SK-N-SH treated with all-trans-retinoic acid at 6 μM for 48 hours (cell line): ENCODE measurements around the gene SCAPER.

ENCODE experiments used
- ATAC-seq: fragments of 200-7000 bp; cut with Tn5 transposase; 3 replicates; pipeline ENCODE4 v1.9.1; 2020; ENCODE audit warnings: mild to moderate bottlenecking, moderate library complexity
- ARNTL ChIP-seq: fragments of 450-650 bp; formaldehyde crosslinking; IDR thresholded peaks from 2 replicates; pipeline ENCODE4 v1.5.0; 2020; ENCODE audit warnings: low read depth, mild to moderate bottlenecking, moderate library complexity, borderline replicate concordance
- BACH2 ChIP-seq: fragments of 250-450 bp; sonication (Bioruptor Pico); IDR thresholded peaks from 2 replicates; pipeline ENCODE4 v1.9.0; 2021; ENCODE audit warnings: mild to moderate bottlenecking, borderline replicate concordance
- CSDC2 ChIP-seq: fragments of 250-450 bp; sonication (Bioruptor Pico); IDR thresholded peaks from 2 replicates; pipeline ENCODE4 v1.5.0; 2020; ENCODE audit warnings: mild to moderate bottlenecking, moderate library complexity
- ESRRG ChIP-seq: fragments of 250-450 bp; sonication (Bioruptor Pico); IDR thresholded peaks from 2 replicates; pipeline ENCODE4 v1.6.1; 2021; ENCODE audit warnings: mild to moderate bottlenecking
- ISL1 ChIP-seq: fragments of 250-450 bp; sonication (Bioruptor Pico); IDR thresholded peaks from 2 replicates; pipeline ENCODE4 v2.1.2; 2022; ENCODE audit warnings: mild to moderate bottlenecking, moderate library complexity
- OSR1 ChIP-seq: fragments of 250-450 bp; sonication (Bioruptor Pico); IDR thresholded peaks from 2 replicates; pipeline ENCODE4 v1.8.0; 2022; ENCODE audit warnings: moderate library complexity, mild to moderate bottlenecking, inconsistent platforms
- PPARA ChIP-seq: fragments of 250-450 bp; sonication (Bioruptor Pico); IDR thresholded peaks from 2 replicates; pipeline ENCODE4 v1.5.0; 2020; ENCODE audit warnings: mild to moderate bottlenecking, borderline replicate concordance
- RARB ChIP-seq: fragments of 250-450 bp; sonication (Bioruptor Pico); IDR thresholded peaks from 2 replicates; pipeline ENCODE4 v1.8.0; 2021; ENCODE audit warnings: mild to moderate bottlenecking, moderate library complexity
- SNAI2 ChIP-seq: fragments of 250-450 bp; sonication (Bioruptor Pico); IDR thresholded peaks from 2 replicates; pipeline ENCODE4 v1.5.0; 2020; ENCODE audit warnings: mild to moderate bottlenecking, moderate library complexity
- TCF4 ChIP-seq: fragments of 250-450 bp; sonication (Bioruptor Pico); IDR thresholded peaks from 2 replicates; pipeline ENCODE4 v1.8.0; 2021; ENCODE audit warnings: mild to moderate bottlenecking, moderate library complexity, borderline replicate concordance
- TOX ChIP-seq: fragments of 250-450 bp; sonication (Bioruptor Pico); IDR thresholded peaks from 2 replicates; pipeline ENCODE4 v1.8.0; 2021; ENCODE audit warnings: mild to moderate bottlenecking, moderate library complexity, borderline replicate concordance
- ZC3H10 ChIP-seq: fragments of 250-450 bp; sonication (Bioruptor Pico); IDR thresholded peaks from 2 replicates; pipeline ENCODE4 v1.5.1; 2021; ENCODE audit warnings: mild to moderate bottlenecking, moderate library complexity
- ZFP3 ChIP-seq: fragments of 250-450 bp; sonication (Bioruptor Pico); IDR thresholded peaks from 2 replicates; pipeline ENCODE4 v1.5.0; 2020; ENCODE audit warnings: mild to moderate bottlenecking, moderate library complexity
- ZFP30 ChIP-seq: fragments of 450-650 bp; formaldehyde crosslinking; IDR thresholded peaks from 2 replicates; pipeline ENCODE4 v1.5.0; 2022; ENCODE audit warnings: mild to moderate bottlenecking, moderate library complexity
- ZNF565 ChIP-seq: fragments of 450-650 bp; formaldehyde crosslinking; conservative IDR thresholded peaks from 2 replicates; pipeline ENCODE4 v1.5.0; 2020; ENCODE audit warnings: low read depth, mild to moderate bottlenecking, moderate library complexity
- ZNF70 ChIP-seq: fragments of 450-650 bp; formaldehyde crosslinking; IDR thresholded peaks from 2 replicates; pipeline ENCODE4 v1.5.0; 2020; ENCODE audit warnings: mild to moderate bottlenecking, moderate library complexity
- ZNF8 ChIP-seq: fragments of 450-650 bp; formaldehyde crosslinking; IDR thresholded peaks from 2 replicates; pipeline ENCODE4 v1.5.0; 2020; ENCODE audit warnings: mild to moderate bottlenecking, moderate library complexity
- TF ChIP-seq, protein P1 (sequence below): fragments of 250-450 bp; sonication (Bioruptor Pico); IDR thresholded peaks from 2 replicates; pipeline ENCODE4 v1.5.0; 2020; ENCODE audit warnings: mild to moderate bottlenecking, moderate library complexity
- TF ChIP-seq, protein P2 (sequence below): fragments of 250-450 bp; sonication (Bioruptor Pico); IDR thresholded peaks from 2 replicates; pipeline ENCODE4 v1.8.0; 2021; ENCODE audit warnings: low read depth, mild to moderate bottlenecking, moderate library complexity, borderline replicate concordance
- TF ChIP-seq, protein P3 (sequence below): fragments of 250-450 bp; sonication (Bioruptor Pico); IDR thresholded peaks from 2 replicates; pipeline ENCODE4 v1.5.1; 2021; ENCODE audit warnings: mild to moderate bottlenecking, moderate library complexity
- TF ChIP-seq, protein P4 (sequence below): fragments of 250-450 bp; sonication (Bioruptor Pico); IDR thresholded peaks from 2 replicates; pipeline ENCODE4 v1.5.1; 2020; ENCODE audit warnings: low read depth, mild to moderate bottlenecking, moderate library complexity

SCAPER gene

DNA sequence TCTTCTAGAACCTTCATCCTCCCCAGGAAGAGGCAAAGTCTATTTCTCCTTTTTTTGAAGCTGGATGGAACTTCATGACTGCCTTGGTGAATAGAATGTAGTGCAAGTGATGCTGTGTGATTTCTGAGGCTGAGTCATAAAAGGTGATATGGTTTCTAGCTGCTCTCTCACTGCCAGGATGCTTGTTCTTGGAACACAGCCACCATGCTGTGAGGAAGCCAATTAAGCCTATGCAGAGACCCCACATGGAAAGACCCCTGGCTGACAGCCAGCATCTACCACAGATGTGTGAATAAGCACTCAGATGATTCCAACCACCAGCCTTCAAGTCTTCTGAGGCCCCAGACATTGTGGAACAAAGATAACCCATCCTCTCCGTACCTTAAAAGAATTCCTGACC is 511.5 kb downstream of the SCAPER start:
- no peak for ATAC-seq

DNA sequence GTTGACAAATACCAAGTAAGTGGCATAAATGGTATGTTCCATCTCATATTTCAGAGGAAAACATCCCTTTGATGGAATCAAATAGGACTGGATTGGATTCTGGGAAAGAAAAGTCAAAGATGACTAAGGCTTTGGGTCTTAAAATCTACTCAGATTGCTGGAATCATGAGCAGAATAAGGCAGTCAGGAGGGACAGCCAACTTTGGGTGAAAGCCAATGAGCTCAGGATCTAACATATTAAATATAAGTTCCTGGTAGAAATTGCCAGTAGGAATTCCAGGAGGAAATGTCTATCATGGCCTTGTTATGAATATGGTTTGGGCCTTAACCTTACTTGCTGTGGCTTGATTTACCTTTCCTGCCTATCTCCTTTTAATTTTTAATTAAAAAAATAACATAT is 513.3 kb downstream of the SCAPER start:
- TF ChIP-seq RARB (no peak), ZNF8 (no peak), TOX (no peak), ESRRG (no peak), BACH2 (CRISPR knock-in tag) (no peak), CSDC2 (CRISPR knock-in tag) (no peak), ZFP3 (CRISPR knock-in tag) (no peak), PPARA (CRISPR knock-in tag) (no peak), ZC3H10 (CRISPR knock-in tag) (no peak), ZNF565 (no peak), ARNTL (CRISPR knock-in tag) (no peak)
- TF ChIP-seq, protein P1, sequence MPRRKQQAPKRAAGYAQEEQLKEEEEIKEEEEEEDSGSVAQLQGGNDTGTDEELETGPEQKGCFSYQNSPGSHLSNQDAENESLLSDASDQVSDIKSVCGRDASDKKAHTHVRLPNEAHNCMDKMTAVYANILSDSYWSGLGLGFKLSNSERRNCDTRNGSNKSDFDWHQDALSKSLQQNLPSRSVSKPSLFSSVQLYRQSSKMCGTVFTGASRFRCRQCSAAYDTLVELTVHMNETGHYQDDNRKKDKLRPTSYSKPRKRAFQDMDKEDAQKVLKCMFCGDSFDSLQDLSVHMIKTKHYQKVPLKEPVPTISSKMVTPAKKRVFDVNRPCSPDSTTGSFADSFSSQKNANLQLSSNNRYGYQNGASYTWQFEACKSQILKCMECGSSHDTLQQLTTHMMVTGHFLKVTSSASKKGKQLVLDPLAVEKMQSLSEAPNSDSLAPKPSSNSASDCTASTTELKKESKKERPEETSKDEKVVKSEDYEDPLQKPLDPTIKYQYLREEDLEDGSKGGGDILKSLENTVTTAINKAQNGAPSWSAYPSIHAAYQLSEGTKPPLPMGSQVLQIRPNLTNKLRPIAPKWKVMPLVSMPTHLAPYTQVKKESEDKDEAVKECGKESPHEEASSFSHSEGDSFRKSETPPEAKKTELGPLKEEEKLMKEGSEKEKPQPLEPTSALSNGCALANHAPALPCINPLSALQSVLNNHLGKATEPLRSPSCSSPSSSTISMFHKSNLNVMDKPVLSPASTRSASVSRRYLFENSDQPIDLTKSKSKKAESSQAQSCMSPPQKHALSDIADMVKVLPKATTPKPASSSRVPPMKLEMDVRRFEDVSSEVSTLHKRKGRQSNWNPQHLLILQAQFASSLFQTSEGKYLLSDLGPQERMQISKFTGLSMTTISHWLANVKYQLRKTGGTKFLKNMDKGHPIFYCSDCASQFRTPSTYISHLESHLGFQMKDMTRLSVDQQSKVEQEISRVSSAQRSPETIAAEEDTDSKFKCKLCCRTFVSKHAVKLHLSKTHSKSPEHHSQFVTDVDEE (CRISPR knock-in tag), result no peak
- ATAC-seq, result no peak

More for the DNA sequence above, 511.5 kb downstream of the SCAPER start:
- TF ChIP-seq ZFP3 (CRISPR knock-in tag) (no peak), ZNF565 (no peak), SNAI2 (no peak), TCF4 (CRISPR knock-in tag) (no peak), CSDC2 (CRISPR knock-in tag) (no peak), BACH2 (CRISPR knock-in tag) (no peak)
- TF ChIP-seq, protein P1 (CRISPR knock-in tag), result no peak
- TF ChIP-seq, protein P2, sequence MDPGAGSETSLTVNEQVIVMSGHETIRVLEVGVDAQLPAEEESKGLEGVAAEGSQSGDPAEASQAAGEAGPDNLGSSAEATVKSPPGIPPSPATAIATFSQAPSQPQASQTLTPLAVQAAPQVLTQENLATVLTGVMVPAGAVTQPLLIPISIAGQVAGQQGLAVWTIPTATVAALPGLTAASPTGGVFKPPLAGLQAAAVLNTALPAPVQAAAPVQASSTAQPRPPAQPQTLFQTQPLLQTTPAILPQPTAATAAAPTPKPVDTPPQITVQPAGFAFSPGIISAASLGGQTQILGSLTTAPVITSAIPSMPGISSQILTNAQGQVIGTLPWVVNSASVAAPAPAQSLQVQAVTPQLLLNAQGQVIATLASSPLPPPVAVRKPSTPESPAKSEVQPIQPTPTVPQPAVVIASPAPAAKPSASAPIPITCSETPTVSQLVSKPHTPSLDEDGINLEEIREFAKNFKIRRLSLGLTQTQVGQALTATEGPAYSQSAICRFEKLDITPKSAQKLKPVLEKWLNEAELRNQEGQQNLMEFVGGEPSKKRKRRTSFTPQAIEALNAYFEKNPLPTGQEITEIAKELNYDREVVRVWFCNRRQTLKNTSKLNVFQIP (CRISPR knock-in tag), result no peak
- TF ChIP-seq, protein P3, sequence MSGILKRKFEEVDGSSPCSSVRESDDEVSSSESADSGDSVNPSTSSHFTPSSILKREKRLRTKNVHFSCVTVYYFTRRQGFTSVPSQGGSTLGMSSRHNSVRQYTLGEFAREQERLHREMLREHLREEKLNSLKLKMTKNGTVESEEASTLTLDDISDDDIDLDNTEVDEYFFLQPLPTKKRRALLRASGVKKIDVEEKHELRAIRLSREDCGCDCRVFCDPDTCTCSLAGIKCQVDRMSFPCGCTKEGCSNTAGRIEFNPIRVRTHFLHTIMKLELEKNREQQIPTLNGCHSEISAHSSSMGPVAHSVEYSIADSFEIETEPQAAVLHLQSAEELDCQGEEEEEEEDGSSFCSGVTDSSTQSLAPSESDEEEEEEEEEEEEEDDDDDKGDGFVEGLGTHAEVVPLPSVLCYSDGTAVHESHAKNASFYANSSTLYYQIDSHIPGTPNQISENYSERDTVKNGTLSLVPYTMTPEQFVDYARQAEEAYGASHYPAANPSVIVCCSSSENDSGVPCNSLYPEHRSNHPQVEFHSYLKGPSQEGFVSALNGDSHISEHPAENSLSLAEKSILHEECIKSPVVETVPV, result no peak

DNA sequence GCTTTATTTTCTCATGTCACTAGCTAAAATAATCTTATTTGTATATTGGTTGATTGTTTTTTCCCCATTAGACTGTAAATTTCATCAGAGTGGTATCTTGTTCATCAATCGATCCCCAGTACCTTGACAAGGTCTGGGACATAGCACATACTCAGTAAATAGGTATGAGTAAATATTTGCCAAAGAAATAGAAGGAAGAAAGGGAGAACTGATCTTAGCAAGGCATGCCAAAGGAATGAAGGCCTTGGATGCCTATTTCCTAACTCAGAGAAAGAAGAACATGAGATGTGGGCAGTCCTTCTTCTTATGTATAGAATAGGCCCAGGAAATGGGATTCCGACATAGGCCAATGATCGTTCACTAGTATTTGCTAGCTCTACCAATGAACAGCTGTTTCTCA is 513.8 kb downstream of the SCAPER start:
- ATAC-seq, result no peak

More for the DNA sequence above, 513.8 kb downstream of the SCAPER start:
- TF ChIP-seq ZC3H10 (CRISPR knock-in tag) (no peak), ISL1 (CRISPR knock-in tag) (no peak), ARNTL (CRISPR knock-in tag) (no peak), OSR1 (CRISPR knock-in tag) (no peak), ZFP30 (CRISPR knock-in tag) (no peak), SNAI2 (no peak), RARB (no peak), ZNF70 (no peak), ZFP3 (CRISPR knock-in tag) (no peak), TCF4 (CRISPR knock-in tag) (no peak), PPARA (CRISPR knock-in tag) (no peak), ESRRG (no peak)
- TF ChIP-seq, protein P4, sequence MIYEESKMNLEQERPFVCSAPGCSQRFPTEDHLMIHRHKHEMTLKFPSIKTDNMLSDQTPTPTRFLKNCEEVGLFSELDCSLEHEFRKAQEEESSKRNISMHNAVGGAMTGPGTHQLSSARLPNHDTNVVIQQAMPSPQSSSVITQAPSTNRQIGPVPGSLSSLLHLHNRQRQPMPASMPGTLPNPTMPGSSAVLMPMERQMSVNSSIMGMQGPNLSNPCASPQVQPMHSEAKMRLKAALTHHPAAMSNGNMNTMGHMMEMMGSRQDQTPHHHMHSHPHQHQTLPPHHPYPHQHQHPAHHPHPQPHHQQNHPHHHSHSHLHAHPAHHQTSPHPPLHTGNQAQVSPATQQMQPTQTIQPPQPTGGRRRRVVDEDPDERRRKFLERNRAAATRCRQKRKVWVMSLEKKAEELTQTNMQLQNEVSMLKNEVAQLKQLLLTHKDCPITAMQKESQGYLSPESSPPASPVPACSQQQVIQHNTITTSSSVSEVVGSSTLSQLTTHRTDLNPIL (CRISPR knock-in tag), result no peak
- TF ChIP-seq, protein P2 (CRISPR knock-in tag), result no peak
- TF ChIP-seq, all 23 proteins: peak for 0
